ENCODE data around the gene BACH1.

- TF ChIP-seq CTCF (IDR thresholded peaks at IDR 0.05; ENCODE audit: insufficient read depth, low read depth, low read length) (no peak), EZH2 (IDR thresholded peaks at IDR 0.05; ENCODE audit: insufficient read depth, low read length) (no peak)
Measured at GRCh38 chr21:29267666-29268065, 31.1 kb upstream of the BACH1 start.

Measured in astrocyte (in vitro differentiated cells and primary cell).